ENCODE data around the gene TMEM131. TPM values are rescaled to one million over a fixed set of nuclear protein-coding genes. Genes with fewer than 3 reads are reported as not detected.

TMEM131 gene
- total RNA-seq, 2 donors from 2014 or later: 20.7 to 21.8 TPM

DNA sequence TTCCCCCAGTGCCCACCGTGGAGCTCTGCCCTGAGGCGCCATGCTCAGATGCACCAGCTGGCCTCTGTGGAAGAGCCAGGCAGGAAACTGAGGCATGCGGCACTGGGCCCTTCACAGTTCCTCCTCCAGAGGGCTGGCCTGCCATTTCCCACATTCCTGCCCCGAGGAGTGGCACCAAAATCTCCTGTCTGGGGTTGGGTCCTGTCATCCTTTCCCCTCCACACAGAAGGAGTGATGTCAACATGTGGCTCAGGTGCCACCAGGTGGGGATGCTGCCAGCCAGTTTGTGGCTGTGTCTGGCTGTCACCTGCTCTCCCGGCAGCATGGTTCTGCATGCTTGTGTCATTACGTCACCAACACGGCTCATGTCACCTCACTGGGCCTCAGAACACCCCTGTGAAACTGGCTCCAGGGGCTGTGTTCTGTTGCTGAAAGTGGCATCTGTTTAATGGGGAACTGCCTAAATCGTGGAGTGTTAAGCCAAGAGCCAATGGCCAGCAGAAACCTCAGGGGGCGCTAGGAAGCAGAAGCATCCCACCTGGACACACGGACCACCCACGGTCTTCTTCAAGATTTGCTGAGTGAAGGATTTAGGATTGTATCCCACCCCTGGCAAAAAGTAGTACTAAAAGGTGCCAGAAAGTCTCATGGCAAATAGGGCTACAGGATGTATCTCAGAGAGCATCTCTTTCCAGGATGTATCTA lies 231.0 kb downstream of the TMEM131 start:
- Histone ChIP-seq H3K27me3 (no peaks in the 10 kb centered on the region), H3K4me3 (no peak overlapping the region), H3K36me3 (peaks cover 36% of the 10 kb centered on the region), H3K9me3 (no peaks in the 10 kb centered on the region), H3K4me1 (peaks cover 0 to 36% of the 10 kb centered on the region in 2 donors), H3K27ac (no peak overlapping the region)
- no peak for DNase-seq (ENCODE audit: low spot score)
- TF ChIP-seq, protein P1, sequence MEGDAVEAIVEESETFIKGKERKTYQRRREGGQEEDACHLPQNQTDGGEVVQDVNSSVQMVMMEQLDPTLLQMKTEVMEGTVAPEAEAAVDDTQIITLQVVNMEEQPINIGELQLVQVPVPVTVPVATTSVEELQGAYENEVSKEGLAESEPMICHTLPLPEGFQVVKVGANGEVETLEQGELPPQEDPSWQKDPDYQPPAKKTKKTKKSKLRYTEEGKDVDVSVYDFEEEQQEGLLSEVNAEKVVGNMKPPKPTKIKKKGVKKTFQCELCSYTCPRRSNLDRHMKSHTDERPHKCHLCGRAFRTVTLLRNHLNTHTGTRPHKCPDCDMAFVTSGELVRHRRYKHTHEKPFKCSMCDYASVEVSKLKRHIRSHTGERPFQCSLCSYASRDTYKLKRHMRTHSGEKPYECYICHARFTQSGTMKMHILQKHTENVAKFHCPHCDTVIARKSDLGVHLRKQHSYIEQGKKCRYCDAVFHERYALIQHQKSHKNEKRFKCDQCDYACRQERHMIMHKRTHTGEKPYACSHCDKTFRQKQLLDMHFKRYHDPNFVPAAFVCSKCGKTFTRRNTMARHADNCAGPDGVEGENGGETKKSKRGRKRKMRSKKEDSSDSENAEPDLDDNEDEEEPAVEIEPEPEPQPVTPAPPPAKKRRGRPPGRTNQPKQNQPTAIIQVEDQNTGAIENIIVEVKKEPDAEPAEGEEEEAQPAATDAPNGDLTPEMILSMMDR (IDR thresholded peaks at IDR 0.05): no peak

DNA sequence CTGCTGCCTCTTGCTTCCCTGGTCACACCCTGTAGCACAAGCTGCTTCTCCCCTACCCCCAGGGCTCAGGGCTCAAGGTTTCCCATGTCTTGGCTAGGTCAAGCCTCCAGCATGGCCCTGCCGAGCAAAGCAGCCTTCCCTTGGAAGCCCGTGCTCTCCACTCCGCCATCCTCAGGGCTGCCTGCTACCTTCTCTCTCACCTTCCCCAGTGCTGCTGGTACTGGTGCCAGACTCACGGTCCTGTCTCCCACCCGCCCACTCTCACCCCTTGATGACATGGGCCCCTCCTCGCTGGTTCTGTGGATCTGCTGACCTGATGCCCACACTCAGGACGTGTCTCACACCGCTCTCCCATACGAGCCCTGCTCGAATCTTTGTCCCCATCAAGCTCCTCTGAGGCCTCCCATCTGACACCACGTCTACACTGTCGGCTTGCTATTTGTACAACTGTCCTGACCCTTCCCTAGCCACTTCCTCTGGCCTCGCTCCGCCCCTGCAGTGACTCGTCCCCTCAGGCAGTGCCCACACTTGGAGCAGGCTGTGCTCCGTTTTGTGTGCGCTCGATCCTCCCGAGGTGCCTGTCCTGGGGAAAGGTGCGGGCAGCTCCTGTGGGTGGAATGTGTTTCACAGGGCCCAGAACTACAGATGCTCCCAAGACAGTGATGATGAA lies 232.4 kb downstream of the TMEM131 start:
- Histone ChIP-seq H3K4me3 (no peak overlapping the region), H3K27me3 (no peaks in the 10 kb centered on the region), H3K4me1 (peaks cover 0 to 27% of the 10 kb centered on the region in 2 donors), H3K36me3 (peaks cover 50% of the 10 kb centered on the region), H3K9me3 (no peaks in the 10 kb centered on the region), H3K27ac (no peak overlapping the region)
- TF ChIP-seq, protein P1 (IDR thresholded peaks at IDR 0.05): no peak
- no peak for DNase-seq (ENCODE audit: low spot score)

DNA sequence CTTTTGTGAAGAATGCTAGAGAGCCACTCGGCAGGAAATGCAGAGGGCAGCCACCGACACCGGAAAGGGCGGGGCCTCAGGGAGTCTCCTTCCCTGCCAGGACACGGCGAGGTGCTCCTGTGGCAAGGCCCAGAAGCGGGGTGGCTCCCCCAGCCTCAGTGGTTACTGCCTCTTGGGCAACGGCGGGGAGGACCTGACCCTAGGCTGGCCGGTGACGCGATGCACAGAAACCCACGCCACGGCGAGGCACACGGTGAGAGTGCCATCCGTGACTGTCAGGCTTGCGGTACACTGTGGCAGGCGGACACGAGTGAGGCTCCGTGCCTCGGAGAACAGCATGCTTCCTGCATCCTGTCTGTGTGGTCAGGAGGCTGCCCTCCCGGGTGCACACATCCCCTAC lies 234.6 kb downstream of the TMEM131 start:
- H3K4me3 ChIP-seq: no peak overlapping the region
- H3K27ac ChIP-seq: no peak overlapping the region
- TF ChIP-seq, protein P1 (IDR thresholded peaks at IDR 0.05): no peak
- no peaks in the 10 kb centered on the region for H3K9me3 ChIP-seq
- H3K27me3 ChIP-seq: no peaks in the 10 kb centered on the region
- H3K36me3 ChIP-seq: peaks cover 67% of the 10 kb centered on the region
- no peak for DNase-seq (ENCODE audit: low spot score)
- H3K4me1 ChIP-seq: peaks cover 0 to 8% of the 10 kb centered on the region in 2 donors

DNA sequence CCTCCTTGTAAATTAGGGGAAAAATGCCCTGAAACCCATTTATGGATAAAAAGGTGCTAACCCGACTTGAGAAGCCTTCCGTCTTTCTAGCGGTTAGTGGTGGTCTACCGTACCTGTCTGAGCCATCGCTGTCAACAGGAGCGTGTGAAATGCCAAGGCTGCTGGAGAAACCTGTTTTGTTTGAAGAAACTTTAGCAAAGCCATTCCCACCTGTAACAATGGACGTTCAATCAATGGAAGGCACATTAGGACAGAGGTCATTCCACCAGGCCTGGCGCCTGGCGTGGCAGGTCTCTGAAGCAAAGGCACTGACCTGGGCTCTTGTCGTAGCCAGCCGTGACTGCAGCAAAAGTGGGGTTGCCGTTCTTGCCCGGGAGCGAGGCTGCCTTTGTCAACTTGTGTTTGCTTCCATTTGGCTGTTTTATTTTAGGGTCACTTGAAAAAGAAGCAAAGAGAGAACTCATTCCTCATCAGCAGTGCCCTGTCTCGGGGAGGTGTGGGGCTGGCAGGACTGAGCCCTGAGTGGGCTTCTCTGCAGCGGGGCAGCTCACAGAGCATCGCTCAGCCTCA lies 235.2 kb downstream of the TMEM131 start:
- peaks cover 72% of the 10 kb centered on the region for H3K36me3 ChIP-seq
- TF ChIP-seq, protein P1 (IDR thresholded peaks at IDR 0.05): no peak
- no peak for DNase-seq (ENCODE audit: low spot score)
- H3K4me1 ChIP-seq: peaks cover 0 to 1% of the 10 kb centered on the region in 2 donors
- no peak overlapping the region for H3K27ac ChIP-seq
- H3K9me3 ChIP-seq: no peaks in the 10 kb centered on the region
- no peak overlapping the region for H3K4me3 ChIP-seq
- H3K27me3 ChIP-seq: no peaks in the 10 kb centered on the region

DNA sequence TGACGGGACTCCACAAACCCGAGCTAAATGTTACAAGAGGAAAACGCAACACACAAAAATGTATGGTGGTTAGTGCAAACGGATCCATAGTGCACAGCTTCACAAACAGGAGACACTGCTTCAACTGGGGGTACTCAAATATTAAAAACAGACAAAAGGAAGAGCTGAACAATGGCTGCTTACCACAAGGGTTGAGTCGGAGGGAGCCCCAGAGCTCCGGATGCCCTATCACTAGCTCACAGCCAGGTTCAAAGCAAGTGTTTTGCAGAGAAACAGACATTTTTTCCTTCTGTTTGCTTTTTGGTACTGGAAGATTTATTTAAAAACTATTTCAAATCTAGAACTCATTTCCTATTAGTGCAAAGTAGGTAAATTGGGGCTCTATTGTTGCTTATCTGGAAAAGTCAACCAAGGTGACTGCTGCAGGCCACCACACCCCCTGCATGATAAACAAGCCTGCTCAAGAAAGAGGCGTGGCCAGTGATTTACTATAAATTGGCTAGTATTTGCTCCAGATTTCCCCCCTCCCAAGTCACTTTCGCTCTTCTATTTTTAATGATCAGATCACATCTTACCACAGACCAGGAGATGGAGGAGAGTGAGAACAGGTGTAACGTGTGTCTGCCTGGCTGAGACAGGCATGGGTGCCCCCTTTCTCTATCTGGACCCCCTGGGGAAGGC lies 235.9 kb downstream of the TMEM131 start:
- no peaks in the 10 kb centered on the region for H3K9me3 ChIP-seq
- H3K27ac ChIP-seq: no peak overlapping the region

More for the DNA sequence above, 235.9 kb downstream of the TMEM131 start:
- Histone ChIP-seq H3K4me1 (no peaks in the 10 kb centered on the region), H3K4me3 (no peak overlapping the region), H3K27me3 (no peaks in the 10 kb centered on the region), H3K36me3 (peaks cover 72% of the 10 kb centered on the region)
- TF ChIP-seq, protein P1 (IDR thresholded peaks at IDR 0.05): no peak
- DNase-seq (ENCODE audit: low spot score): no peak
